Heart left ventricle (tissue), 16 donors: ENCODE measurements around the gene WNT6. TPM values are rescaled to one million over a fixed set of nuclear protein-coding genes. Genes with fewer than 3 reads are reported as not detected.

Source experiments
- ATAC-seq, 4 donors: fragments of 200-7000 bp; cut with Tn5 transposase; one replicate each; pipeline ENCODE4 v1.9.1; 2020 to 2022; ENCODE audit warnings: moderate library complexity in 4 of 4, mild to moderate bottlenecking in 3 of 4, moderate number of reproducible peaks in 1 of 4
- DNase-seq, 5 donors: peaks; one replicate each; pipeline ENCODE4 v3.0.0-alpha.2; 2020
- H3K27ac ChIP-seq, 12 donors: fragments of 200-600 bp; sonication (generic) in 4 of 12; one replicate each; pipeline versions ENCODE4 v1.5.0 to v1.8.0; 2016 to 2022; ENCODE audit warnings: mild to moderate bottlenecking in 2 of 12
- H3K27me3 ChIP-seq, 9 donors: fragments of 200-600 bp; sonication (generic) in 2 of 9; one replicate each; pipeline versions ENCODE4 v1.5.1 to v1.8.0; 2016 to 2022; ENCODE audit warnings: mild to moderate bottlenecking in 3 of 9
- H3K36me3 ChIP-seq, 9 donors: fragments of 200-600 bp; sonication (generic) in 2 of 9; one replicate each; pipeline versions ENCODE4 v1.5.0 to v1.8.0; 2018 to 2022; ENCODE audit warnings: mild to moderate bottlenecking in 2 of 9
- H3K4me1 ChIP-seq, 12 donors: fragments of 200-600 bp; sonication (generic) in 4 of 12; one replicate each; pipeline versions ENCODE4 v1.5.0 to v1.8.0; 2016 to 2022; ENCODE audit warnings: mild to moderate bottlenecking in 3 of 12
- H3K4me3 ChIP-seq, 12 donors: fragments of 200-600 bp; sonication (generic) in 4 of 12; one replicate each; pipeline versions ENCODE4 v1.5.0 to v1.8.0; 2017 to 2022; ENCODE audit warnings: mild to moderate bottlenecking in 9 of 12, moderate library complexity in 4 of 12
- H3K9me3 ChIP-seq, 12 donors: fragments of 200-600 bp; sonication (generic) in 4 of 12; one replicate each; pipeline versions ENCODE4 v1.5.0 to v1.8.0; 2016 to 2022; ENCODE audit warnings: mild to moderate bottlenecking in 1 of 12
- POLR2A ChIP-seq, 2 donors: fragments of 450-650 bp; IDR thresholded peaks; one replicate each; pipeline ENCODE4 v1.6.1; 2017; ENCODE audit warnings: antibody characterized with exemption in 2 of 2, mild to moderate bottlenecking in 2 of 2, moderate library complexity in 2 of 2
- WGBS, 4 donors: extraction: QIAGEN DNeasy Blood & Tissue Kit in 2 of 4; methylation state at CpG; one replicate each; pipeline versions ENCODE4 v1.1.5 to v1.1.7; 2013 to 2018; 5-methylcytosine and 5-hydroxymethylcytosine counted together
- intact Hi-C, 10 donors: fragments of 100-400 bp; cut with DNase I; formaldehyde crosslinking; loops; one replicate each; pipeline versions ENCODE4 v1.11.1 to v1.14.2; 2022
- polyA plus RNA-seq, 2 donors: library from polyadenylated mRNA; stranded (reverse); fragments of 200-250 nt; gene quantifications; one replicate each; pipeline ENCODE4 v1.2.3, GENCODE V29; 2013
- total RNA-seq, 9 donors: library from RNA; depleted of rRNA in 2 of 9; stranded (reverse); fragments of >200 nt in 2 of 9; fragmentation: NEBNext Ultra II Directional in 3 of 9; extraction: Animal tissue kit (Norgen Biotek cat#: 25700) in 3 of 9; gene quantifications; one replicate each; pipeline versions ENCODE4 v1.1.0 to v1.2.4, GENCODE V29; 2016 to 2023
- TF ChIP-seq, protein P1 (sequence below), 12 donors: fragments of 200-600 bp; sonication (generic) in 4 of 12; IDR thresholded peaks; one replicate each; pipeline versions ENCODE4 v1.5.0 to v1.8.0; 2018 to 2022; ENCODE audit warnings: antibody characterized with exemption in 12 of 12, mild to moderate bottlenecking in 5 of 12
- donor health status: ischemic (EF 13 %, LVEDD 7.1; RV severe dilation, severe dysfunction).
- donor health status: healthy with polysubstance abuse.
- donor health status: DM: no; HTN: yes; CAD: no.
- donor health status: DM: no; HTN: no; CAD: no.
- donor health status: ischemic (EF 25% LVEDD 6.9; RV normal size, moderate dysfunction).
- donor health status: ischemic (EF 25% LVEDD 5.7; RV mildly dilated, moderate dysfunction).
- donor health status: healthy.
- donor health status: DM: yes; HTN: yes; CAD: no.
- donor health status: ischemic (EF 35%, LVEDD 5.7; RV mildly dilated, moderate dysfunction).
- donor health status: nonischemic (EF 11% LVEDD 7.7; RV severe dilation, severe dysfunction).
- donor health status: DM: yes; HTN: yes; CAD: no.
- donor health status: PGD.
- donor health status: ischemic (EF 29% LVEDD 5.4; RV normal size, mild dysfunction).
- donor health status: nonischemic (EF 23%, LVEDD 6.1; RV moderate dilation, normal function).

The WNT6 gene
- total and polyA plus RNA-seq, 11 donors = 0.34 to 13.1 (median 1.00) TPM

DNA sequence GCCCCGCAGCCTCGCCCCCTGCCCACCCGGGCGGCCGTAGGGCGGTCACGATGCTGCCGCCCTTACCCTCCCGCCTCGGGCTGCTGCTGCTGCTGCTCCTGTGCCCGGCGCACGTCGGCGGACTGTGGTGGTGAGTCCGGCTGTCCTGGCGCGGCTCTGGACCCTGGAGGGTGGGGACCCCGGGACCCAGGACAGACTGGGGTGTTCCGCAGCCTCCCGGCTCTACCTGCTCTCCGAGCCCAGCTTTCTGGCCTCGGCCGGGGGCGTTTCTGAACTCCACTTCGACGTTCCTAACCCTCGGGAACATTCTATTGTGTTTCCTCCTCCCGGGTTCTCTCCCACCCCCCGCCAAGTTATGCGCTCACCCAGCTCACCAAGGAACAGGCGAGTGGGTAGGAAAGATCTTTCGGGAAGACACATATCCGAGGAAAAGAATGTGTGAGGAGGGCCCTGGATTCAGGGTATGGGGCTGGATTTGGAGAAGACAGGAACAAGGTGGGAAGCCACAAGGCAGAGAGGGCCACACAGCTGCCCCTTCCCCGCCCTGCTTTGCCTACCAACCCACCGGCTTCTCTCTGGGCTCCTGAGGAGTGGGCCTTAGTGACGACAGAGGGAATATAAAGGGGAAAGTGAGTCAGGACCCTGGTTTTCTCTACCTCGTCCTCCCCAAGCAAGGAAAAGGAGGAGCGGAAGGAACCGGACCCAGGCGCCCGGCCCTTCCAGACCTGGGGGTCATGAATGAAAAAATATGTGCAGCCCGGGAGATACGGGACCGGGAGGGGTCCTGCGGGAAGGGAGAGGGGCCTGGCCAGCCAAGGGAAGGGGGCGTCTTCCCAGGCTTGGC, 605 bp downstream of the WNT6 start:
- no peaks in the 10 kb centered on the region for H3K36me3 ChIP-seq
- H3K9me3 ChIP-seq = no peaks in the 10 kb centered on the region
- intact Hi-C loops = loop anchor here in 1 of 10 donors (10.0 kb wide), 1 partner anchor 295 kb away; no protein-coding TSS in a partner anchor
- H3K4me3 ChIP-seq = peak overlapping the region; percentile 6 to 59 (median 48)
- WGBS, 4 donors = 2 to 3% (median 3%) methylated on average over 28 to 47 of the region's 47 CpGs
- H3K27ac ChIP-seq = peak overlapping the region in 4 of 12 donors; percentile 24 to 64 (median 31)
- DNase-seq (no peak), ATAC-seq (no peak)
- H3K27me3 ChIP-seq = peaks cover 21 to 90% (median 73%) of the 10 kb centered on the region in 9 donors
- peaks cover 0 to 38% (median 11%) of the 10 kb centered on the region in 12 donors for H3K4me1 ChIP-seq
- TF ChIP-seq, protein P1, sequence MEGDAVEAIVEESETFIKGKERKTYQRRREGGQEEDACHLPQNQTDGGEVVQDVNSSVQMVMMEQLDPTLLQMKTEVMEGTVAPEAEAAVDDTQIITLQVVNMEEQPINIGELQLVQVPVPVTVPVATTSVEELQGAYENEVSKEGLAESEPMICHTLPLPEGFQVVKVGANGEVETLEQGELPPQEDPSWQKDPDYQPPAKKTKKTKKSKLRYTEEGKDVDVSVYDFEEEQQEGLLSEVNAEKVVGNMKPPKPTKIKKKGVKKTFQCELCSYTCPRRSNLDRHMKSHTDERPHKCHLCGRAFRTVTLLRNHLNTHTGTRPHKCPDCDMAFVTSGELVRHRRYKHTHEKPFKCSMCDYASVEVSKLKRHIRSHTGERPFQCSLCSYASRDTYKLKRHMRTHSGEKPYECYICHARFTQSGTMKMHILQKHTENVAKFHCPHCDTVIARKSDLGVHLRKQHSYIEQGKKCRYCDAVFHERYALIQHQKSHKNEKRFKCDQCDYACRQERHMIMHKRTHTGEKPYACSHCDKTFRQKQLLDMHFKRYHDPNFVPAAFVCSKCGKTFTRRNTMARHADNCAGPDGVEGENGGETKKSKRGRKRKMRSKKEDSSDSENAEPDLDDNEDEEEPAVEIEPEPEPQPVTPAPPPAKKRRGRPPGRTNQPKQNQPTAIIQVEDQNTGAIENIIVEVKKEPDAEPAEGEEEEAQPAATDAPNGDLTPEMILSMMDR (IDR thresholded peaks at IDR 0.05) = no peak
- no peak for TF ChIP-seq POLR2A (IDR thresholded peaks at IDR 0.05)

DNA sequence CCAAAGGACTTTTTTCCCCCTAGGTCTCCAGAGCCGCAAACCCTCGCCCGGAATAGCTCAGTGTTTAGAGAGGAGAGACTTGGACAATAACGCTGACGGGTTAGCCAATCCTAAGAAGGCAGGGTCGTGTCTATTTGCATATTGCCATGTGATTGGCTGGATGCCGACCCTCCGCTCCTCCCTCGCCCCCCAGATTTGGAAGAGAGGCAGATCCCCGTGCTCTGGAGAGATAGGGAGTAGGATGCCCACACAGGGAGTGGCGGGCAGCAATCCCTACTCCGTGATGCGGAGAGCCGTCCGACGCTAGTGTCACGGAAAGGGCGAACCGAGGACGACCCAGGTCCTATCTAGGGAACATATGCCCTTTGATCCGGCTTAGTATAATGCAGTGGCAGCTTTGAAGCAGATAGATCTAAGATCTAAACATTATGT, 1.4 kb downstream of the WNT6 start:
- Histone ChIP-seq H3K9me3 (no peaks in the 10 kb centered on the region), H3K4me1 (peaks cover 0 to 38% (median 11%) of the 10 kb centered on the region in 12 donors), H3K4me3 (peak overlapping the region in 11 of 12 donors; percentile 6 to 59 (median 48)), H3K27ac (peak overlapping the region in 2 of 12 donors; percentile 24 to 64), H3K27me3 (peaks cover 21 to 85% (median 68%) of the 10 kb centered on the region in 9 donors), H3K36me3 (no peaks in the 10 kb centered on the region)
- peak; percentile 60 to 80 (median 75) for DNase-seq
- WGBS, 4 donors = 1 to 8% (median 2%) methylated on average over 18 to 21 of the region's 21 CpGs
- peak in 1 of 2 donors; percentile 66 for TF ChIP-seq POLR2A (IDR thresholded peaks at IDR 0.05)
- TF ChIP-seq, protein P1 (IDR thresholded peaks at IDR 0.05) = no peak
- intact Hi-C loops = no loop called here
- peak; percentile 72 to 90 (median 76) for ATAC-seq

DNA sequence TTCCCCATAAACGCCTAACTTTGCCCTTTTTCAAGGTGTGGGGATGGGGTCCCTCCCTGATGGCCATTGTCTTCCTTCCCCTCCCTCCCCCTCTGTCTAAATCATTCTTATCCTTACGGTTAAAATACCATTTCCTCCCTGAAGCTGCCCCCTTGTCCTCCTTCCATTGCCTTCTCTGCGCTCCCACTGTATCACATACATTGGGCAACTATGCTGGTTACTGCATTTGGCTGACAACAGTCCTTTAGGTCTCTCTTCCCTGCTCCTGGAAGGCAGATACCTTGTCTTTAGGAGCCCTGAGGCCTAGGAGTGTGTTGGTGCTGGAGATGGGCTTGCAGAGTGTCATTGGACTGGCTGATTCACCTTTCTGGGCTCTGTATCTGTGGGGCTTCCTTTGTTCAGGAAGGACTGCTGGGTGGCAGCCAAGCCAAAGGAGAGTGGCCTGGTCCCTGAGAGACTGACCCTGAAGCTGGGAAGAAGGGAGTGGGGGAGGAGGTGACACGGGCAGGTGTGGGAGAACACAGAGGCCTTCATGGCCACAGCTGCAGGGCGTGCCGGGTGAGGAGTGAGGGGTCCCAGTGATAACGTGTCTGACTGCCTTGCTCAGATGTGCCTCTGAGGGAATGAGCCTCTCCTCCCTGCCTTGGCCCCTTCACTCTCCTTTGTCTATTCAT, 2.2 kb downstream of the WNT6 start:
- intact Hi-C loops = no loop called here
- ATAC-seq (no peak), DNase-seq (peak in 1 of 5 donors; percentile 18)
- Histone ChIP-seq H3K9me3 (no peaks in the 10 kb centered on the region), H3K27ac (no peak overlapping the region), H3K4me1 (peaks cover 0 to 38% (median 11%) of the 10 kb centered on the region in 12 donors), H3K27me3 (peaks cover 21 to 82% (median 67%) of the 10 kb centered on the region in 9 donors), H3K36me3 (no peaks in the 10 kb centered on the region), H3K4me3 (peak overlapping the region in 1 of 12 donors; percentile 48)
- no peak for TF ChIP-seq POLR2A (IDR thresholded peaks at IDR 0.05)
- TF ChIP-seq, protein P1 (IDR thresholded peaks at IDR 0.05) = no peak
- WGBS, 4 donors = 52 to 71% (median 60%) methylated on average over 7 of the region's 7 CpGs
